WTC11 (cell line): Measurements from ENCODE around the gene EVI5L. TPM values are rescaled to one million over a fixed set of nuclear protein-coding genes. Genes with fewer than 3 reads are reported as not detected.

ENCODE experiments used
- ATAC-seq: fragments of 200-7000 bp; cut with Tn5 transposase; 2 replicates; pipeline ENCODE4 v1.10.0; 2021; ENCODE audit warnings: mild to moderate bottlenecking, moderate library complexity
- CTCF ChIA-PET: fragments of 300-600 bp; sonication (Branson Sonifier 250); formaldehyde crosslinking; loops from one replicate; lab custom pipeline; 2021; ENCODE audit warnings: antibody characterized with exemption; lab: Charles Lee
- POLR2A ChIA-PET: fragments of 350-600 bp; sonication (Branson Sonifier 250); formaldehyde crosslinking; loops from one replicate; lab custom pipeline; 2021; ENCODE audit warnings: antibody characterized with exemption; lab: Charles Lee
- DNase-seq: peaks from one replicate; pipeline ENCODE4 v3.0.0; 2021; ENCODE audit warnings: low spot score
- H3K27ac Mint-ChIP-seq: 2 replicates; pipeline ENCODE4 v1.8.0; 2021; ENCODE audit warnings: mixed read lengths
- H3K27me3 Mint-ChIP-seq: 2 replicates; pipeline ENCODE4 v1.8.0; 2021; ENCODE audit warnings: low read depth, mild to moderate bottlenecking, moderate library complexity, mixed read lengths
- H3K36me3 Mint-ChIP-seq: 2 replicates; pipeline ENCODE4 v1.8.0; 2021; ENCODE audit warnings: mixed read lengths
- H3K4me1 Mint-ChIP-seq: 2 replicates; pipeline ENCODE4 v1.8.0; 2022; ENCODE audit warnings: mixed read lengths
- H3K4me3 Mint-ChIP-seq: 2 replicates; pipeline ENCODE4 v1.8.0; 2021; ENCODE audit warnings: mild to moderate bottlenecking, moderate library complexity, mixed read lengths
- H3K9me3 Mint-ChIP-seq: 2 replicates; pipeline ENCODE4 v1.8.0; 2021; ENCODE audit warnings: mixed read lengths
- CREB1 ChIP-seq: sonication (generic); formaldehyde crosslinking; IDR thresholded peaks from 2 replicates; pipeline ENCODE4 v1.8.0; 2023; ENCODE audit warnings: mild to moderate bottlenecking, missing genetic modification reagents
- FOXP1 ChIP-seq: sonication (generic); formaldehyde crosslinking; IDR thresholded peaks from 2 replicates; pipeline ENCODE4 v1.8.0; 2022; ENCODE audit warnings: missing genetic modification reagents, mild to moderate bottlenecking, moderate library complexity, borderline replicate concordance
- JUN ChIP-seq: sonication (generic); formaldehyde crosslinking; IDR thresholded peaks from 2 replicates; pipeline ENCODE4 v1.8.0; 2023; ENCODE audit warnings: mild to moderate bottlenecking, missing genetic modification reagents
- MYBL2 ChIP-seq: sonication (generic); formaldehyde crosslinking; IDR thresholded peaks from 2 replicates; pipeline ENCODE4 v1.8.1; 2023; ENCODE audit warnings: mild to moderate bottlenecking, moderate library complexity, missing genetic modification reagents
- NFATC4 ChIP-seq: fragments of 250-450 bp; sonication (Bioruptor Pico); IDR thresholded peaks from 2 replicates; pipeline ENCODE4 v1.9.0; 2021; ENCODE audit warnings: mild to moderate bottlenecking
- NFYB ChIP-seq: sonication (generic); formaldehyde crosslinking; conservative IDR thresholded peaks from 2 replicates; pipeline ENCODE4 v1.8.0; 2022; ENCODE audit warnings: low read depth, missing genetic modification reagents
- SP1 ChIP-seq: sonication (generic); formaldehyde crosslinking; conservative IDR thresholded peaks from 2 replicates; pipeline ENCODE4 v1.8.1; 2022; ENCODE audit warnings: missing genetic modification reagents
- TEAD4 ChIP-seq: sonication (generic); formaldehyde crosslinking; IDR thresholded peaks from 2 replicates; pipeline ENCODE4 v1.8.0; 2022; ENCODE audit warnings: mild to moderate bottlenecking, missing genetic modification reagents
- TP53 ChIP-seq: sonication (generic); formaldehyde crosslinking; IDR thresholded peaks from 2 replicates; pipeline ENCODE4 v1.8.1; 2023; ENCODE audit warnings: mild to moderate bottlenecking, missing genetic modification reagents
- ZNF219 ChIP-seq: sonication (generic); formaldehyde crosslinking; IDR thresholded peaks from 2 replicates; pipeline ENCODE4 v1.8.0; 2023; ENCODE audit warnings: missing genetic modification reagents, mild to moderate bottlenecking, borderline replicate concordance
- ZNF317 ChIP-seq: sonication (generic); formaldehyde crosslinking; IDR thresholded peaks from 2 replicates; pipeline ENCODE4 v1.8.1; 2023; ENCODE audit warnings: low read depth, mild to moderate bottlenecking, moderate library complexity, missing genetic modification reagents, borderline replicate concordance
- total RNA-seq: library from RNA; stranded (reverse); gene quantifications from 3 replicates; pipeline ENCODE4 v1.2.3, GENCODE V29; 2021
- TF ChIP-seq, protein P1 (sequence below): sonication (generic); formaldehyde crosslinking; IDR thresholded peaks from 2 replicates; pipeline ENCODE4 v1.8.0; 2022; ENCODE audit warnings: mild to moderate bottlenecking, missing genetic modification reagents
- TF ChIP-seq, protein P2 (sequence below): fragments of 250-450 bp; sonication (Bioruptor Pico); conservative IDR thresholded peaks from 2 replicates; pipeline ENCODE4 v1.9.0; 2021; ENCODE audit warnings: mild to moderate bottlenecking
- TF ChIP-seq, protein P3 (sequence below): sonication (generic); formaldehyde crosslinking; IDR thresholded peaks from 2 replicates; pipeline ENCODE4 v1.8.1; 2023; ENCODE audit warnings: mild to moderate bottlenecking, missing genetic modification reagents, moderate library complexity

Gene EVI5L
- total RNA-seq, 1 experiment from 2014 or later = 10.5 TPM

DNA sequence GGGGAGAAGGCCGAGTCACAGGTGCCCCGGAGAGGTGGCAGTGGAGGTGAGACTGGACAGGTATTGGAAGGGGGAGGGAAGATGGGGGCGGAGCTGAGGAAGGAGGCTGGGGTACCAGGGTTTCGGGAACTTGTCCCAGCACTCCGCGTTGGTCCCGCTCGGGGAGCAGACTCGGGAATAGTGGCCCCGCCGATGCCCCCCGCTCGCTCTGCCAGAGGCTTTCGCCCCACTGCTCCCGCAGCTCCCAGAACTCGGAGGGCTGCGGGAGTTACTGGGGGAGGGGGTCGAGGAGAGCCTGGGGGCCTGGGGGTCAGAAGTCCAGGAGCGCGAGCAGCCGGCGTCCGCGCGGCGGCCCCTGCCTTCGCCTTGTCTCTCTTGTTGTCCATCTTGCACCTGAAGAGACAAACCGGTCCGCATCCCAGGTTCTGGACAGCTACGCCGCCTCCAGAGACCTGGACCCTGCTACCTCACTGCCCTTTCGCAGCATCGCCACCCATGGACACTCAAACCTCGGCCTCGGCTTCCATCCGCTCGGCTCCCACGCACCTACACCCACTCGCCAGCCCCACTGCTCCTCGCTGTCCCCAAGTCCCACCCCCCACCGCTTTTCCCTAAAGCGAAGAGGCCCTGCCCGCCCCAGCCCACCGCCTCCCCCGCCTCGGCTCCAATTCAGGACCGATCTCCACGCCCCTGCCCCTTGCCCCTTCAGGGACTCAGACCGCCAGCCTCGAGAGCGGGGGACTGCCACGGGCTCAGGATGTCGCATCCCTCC is 43.5 kb downstream of the EVI5L start:
- Mint-ChIP-seq H3K4me3 (peak overlapping the region; percentile 93), H3K4me1 (peaks cover 19% of the 10 kb centered on the region), H3K27ac (no peak overlapping the region), H3K9me3 (no peaks in the 10 kb centered on the region), H3K36me3 (no peaks in the 10 kb centered on the region), H3K27me3 (peaks cover 38% of the 10 kb centered on the region)
- DNase-seq (no peak), ATAC-seq (no peak)
- CTCF ChIA-PET = interaction anchor here (0.7 to 3.8 kb wide), 6 partner anchors 11 to 305 kb away, joined by 3 to 21 read pairs (median 4); partner anchors contain the start of gene SNAPC2
- POLR2A ChIA-PET = interaction anchor here (0.9 kb wide), 1 partner anchor 9 kb away, joined by 4 read pairs; no protein-coding TSS in a partner anchor
- TF ChIP-seq TEAD4 (CRISPR knock-in tag) (no peak), MYBL2 (CRISPR knock-in tag) (0 out of 2 replicates have a peak, but pooled peaks have one; percentile 6)
- TF ChIP-seq, all 79 proteins: peak for 1

DNA sequence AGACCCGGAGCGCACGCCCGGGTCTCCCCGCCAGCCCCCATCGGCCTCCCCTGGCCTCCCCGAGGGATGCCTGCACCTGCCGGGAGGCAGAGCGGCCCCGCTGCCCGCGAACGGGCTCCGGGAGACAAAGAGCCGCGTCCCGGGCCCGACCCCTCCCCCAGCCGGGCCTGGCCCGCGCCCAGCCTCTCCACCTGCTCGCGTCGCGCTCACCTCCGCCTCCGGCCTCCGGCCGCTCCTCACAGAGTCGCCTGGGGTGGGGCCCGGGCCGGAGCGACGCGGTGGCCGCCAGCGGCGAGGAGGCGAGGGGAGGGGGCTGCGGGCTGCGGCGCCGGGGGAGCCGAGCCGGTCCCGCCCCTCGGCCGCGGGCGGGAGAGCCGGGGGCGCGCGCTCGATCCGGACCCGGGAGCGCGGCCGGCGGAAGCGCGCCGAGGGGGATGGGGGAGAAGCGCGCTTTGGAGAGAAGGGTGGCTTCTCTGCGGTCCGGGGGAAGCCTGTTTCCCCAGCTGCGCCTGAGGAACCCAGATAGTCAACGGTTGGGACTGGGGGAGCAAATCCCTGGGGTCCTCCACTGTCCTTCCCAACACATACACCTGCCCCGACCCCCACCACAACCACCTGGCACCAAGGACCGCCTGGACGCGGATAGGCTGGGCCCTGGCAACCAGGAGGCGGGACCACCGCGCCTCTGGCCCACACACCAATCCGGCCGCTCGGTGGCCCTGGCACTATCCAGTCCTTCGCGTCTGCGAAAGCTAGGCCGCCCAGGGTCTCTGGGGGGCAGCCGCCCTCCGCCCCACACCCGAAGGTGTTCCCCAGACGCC is 44.3 kb downstream of the EVI5L start, which contains the start of gene PRR36:
PRR36 (minus strand) TSS at position 315 of the 821 bp plus-strand sequence. CDS start 701 bp downstream, outside the sequence.
- Mint-ChIP-seq H3K27ac (no peak within 1 kb of the TSS), H3K4me1 (peaks cover 19% of the 10 kb centered on the region), H3K36me3 (no peaks in the 10 kb centered on the region)
- POLR2A ChIA-PET = interaction anchor here (0.5 to 1.0 kb wide), 4 partner anchors 11 to 48 kb away, joined by 3 to 5 read pairs (median 3); partner anchors contain the start of gene SNAPC2
- TF ChIP-seq FOXP1 = peak; percentile 23; the same call in 1 of the 2 replicates
- TF ChIP-seq SP1 = peak; percentile 64
- TF ChIP-seq, protein P1, sequence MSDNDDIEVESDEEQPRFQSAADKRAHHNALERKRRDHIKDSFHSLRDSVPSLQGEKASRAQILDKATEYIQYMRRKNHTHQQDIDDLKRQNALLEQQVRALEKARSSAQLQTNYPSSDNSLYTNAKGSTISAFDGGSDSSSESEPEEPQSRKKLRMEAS (CRISPR knock-in tag) = peak; percentile 60; the same call in 1 of the 2 replicates
- no peak for TF ChIP-seq ZNF317
- TF ChIP-seq, protein P2, sequence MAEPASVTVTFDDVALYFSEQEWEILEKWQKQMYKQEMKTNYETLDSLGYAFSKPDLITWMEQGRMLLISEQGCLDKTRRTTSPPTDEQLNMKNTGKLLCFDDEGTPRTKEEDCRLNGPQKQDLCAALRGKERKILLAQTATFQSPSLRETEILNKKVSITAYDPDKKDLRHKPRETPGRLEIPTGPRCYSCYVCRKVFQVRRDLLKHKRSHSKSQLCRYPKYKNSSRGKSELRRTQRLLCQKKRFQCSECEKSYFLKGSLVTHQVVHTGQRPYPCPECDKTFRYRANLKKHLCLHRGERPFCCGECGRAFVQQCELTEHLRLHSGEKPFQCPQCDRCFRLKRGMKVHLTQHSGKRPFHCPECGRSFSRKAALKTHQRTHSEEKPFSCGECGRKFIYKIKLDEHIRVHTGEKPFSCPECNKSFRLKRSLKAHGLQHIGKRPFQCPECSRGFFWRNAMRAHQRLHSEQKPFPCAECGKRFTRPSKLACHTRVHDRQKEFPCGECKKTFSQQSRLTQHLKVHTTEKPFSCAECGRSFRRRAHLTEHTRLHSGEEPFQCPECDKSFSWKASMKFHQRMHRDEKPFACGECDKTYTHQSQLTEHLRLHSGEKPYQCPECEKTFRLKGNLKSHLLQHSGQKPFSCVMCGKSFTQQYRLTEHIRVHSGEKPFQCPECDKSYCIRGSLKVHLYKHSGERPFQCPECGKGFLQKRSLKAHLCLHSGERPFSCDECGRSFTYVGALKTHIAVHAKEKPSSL = no peak
- TF ChIP-seq NFYB (CRISPR knock-in tag) = peak; percentile 89
- 0 out of 2 replicates have a peak, but pooled peaks have one; percentile 46 for TF ChIP-seq TP53 (CRISPR knock-in tag)
- TF ChIP-seq, all 79 proteins: peak for 5
- DNase-seq = peak; percentile 88
- H3K9me3 Mint-ChIP-seq = no peaks in the 10 kb centered on the region
- CTCF ChIA-PET = interaction anchor here (0.7 to 3.8 kb wide), 12 partner anchors 10 to 306 kb away, joined by 3 to 21 read pairs (median 4); partner anchors contain the start of genes LRRC8E and MAP2K7
- H3K4me3 Mint-ChIP-seq = peak within 1 kb of the TSS; percentile 93
- peaks cover 36% of the 10 kb centered on the region for H3K27me3 Mint-ChIP-seq
- ATAC-seq = peak; percentile 61

DNA sequence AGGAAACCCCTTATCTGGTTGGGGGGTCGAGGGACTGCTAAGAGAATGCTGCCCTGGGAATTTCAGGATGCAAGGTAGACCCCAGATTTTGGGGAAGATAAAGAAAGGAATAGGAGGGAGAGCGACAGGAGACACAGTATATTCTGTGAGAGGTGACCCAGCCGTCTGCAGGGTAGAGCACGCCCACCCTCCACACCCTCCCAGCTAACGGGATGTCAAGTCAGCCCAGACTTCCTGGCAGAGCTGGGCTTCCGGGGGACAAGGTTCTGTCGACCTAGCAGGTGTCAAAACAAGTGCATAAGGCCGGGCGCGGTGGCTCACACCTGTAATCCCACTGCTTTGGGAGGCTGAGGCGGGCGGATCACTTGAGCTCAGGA is 44.9 kb downstream of the EVI5L start:
- CTCF ChIA-PET = interaction anchor here (0.6 to 3.4 kb wide), 12 partner anchors 9 to 307 kb away, joined by 3 to 19 read pairs (median 4); partner anchors contain the start of genes LRRC8E and MAP2K7
- POLR2A ChIA-PET = interaction anchor here (0.9 to 1.0 kb wide), 3 partner anchors 12 to 47 kb away, joined by 3 read pairs; partner anchors contain the start of gene SNAPC2
- Mint-ChIP-seq H3K9me3 (no peaks in the 10 kb centered on the region), H3K4me1 (peaks cover 19% of the 10 kb centered on the region), H3K27ac (no peak overlapping the region), H3K27me3 (peaks cover 36% of the 10 kb centered on the region), H3K4me3 (peak overlapping the region; percentile 73), H3K36me3 (no peaks in the 10 kb centered on the region)
- ATAC-seq = no peak
- peak; percentile 35 for DNase-seq
- TF ChIP-seq MYBL2 (CRISPR knock-in tag) = no peak
- TF ChIP-seq NFATC4 = no peak
- TF ChIP-seq CREB1 (CRISPR knock-in tag) = no peak
- TF ChIP-seq, protein P3, sequence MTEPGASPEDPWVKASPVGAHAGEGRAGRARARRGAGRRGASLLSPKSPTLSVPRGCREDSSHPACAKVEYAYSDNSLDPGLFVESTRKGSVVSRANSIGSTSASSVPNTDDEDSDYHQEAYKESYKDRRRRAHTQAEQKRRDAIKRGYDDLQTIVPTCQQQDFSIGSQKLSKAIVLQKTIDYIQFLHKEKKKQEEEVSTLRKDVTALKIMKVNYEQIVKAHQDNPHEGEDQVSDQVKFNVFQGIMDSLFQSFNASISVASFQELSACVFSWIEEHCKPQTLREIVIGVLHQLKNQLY = no peak
- TF ChIP-seq JUN (CRISPR knock-in tag) = no peak
- no peak for TF ChIP-seq ZNF219 (CRISPR knock-in tag)
- TF ChIP-seq ZNF317 = no peak
